HG03097 (cell line): ENCODE data around the gene SPRED2.
"Not testable (repeated sequence)": the region's sequence is repeated elsewhere in the genome, so short reads cannot be mapped to it uniquely, and the experiment has no call there.

Experiments
- ATAC-seq: cut with Tn5 transposase; IDR thresholded peaks from one replicate; pipeline ENCODE4 v1.9.1; 2021; ENCODE audit not compliant: unreplicated experiment, low FRiP score

Gene SPRED2

DNA sequence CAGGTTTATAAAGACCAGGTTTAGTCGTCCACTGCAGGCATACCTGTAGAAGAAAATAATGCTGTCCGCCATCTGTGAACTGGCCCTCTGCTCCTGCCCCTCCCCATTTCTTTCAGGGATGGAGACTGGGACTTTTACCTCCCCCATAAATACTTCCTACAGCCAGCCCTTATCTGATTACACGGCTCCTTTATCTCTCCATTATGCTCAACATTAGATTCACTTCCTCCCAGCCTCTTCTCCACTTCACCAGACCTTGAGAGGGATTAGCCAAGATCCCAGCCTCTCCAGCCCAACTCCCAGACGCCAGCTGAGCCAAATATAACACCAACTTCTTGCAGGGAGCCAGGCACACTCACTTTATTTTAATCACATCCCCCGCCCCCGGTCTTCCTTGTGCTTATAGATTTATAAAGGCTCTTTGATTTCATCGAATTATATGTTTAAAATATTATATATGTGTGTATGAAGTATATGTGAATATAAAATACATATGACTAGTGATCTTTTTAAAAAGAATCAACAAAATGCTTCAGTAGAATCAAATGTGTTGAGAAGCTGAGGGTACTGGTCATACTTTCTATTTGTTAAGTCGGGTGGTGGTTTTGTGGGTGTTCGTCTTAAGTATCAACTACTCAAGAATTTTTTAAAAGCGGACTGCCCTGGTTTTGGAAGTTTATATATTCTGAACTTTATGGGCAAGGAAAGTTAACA is 81.0 kb downstream of the SPRED2 start:
- no peak for ATAC-seq

DNA sequence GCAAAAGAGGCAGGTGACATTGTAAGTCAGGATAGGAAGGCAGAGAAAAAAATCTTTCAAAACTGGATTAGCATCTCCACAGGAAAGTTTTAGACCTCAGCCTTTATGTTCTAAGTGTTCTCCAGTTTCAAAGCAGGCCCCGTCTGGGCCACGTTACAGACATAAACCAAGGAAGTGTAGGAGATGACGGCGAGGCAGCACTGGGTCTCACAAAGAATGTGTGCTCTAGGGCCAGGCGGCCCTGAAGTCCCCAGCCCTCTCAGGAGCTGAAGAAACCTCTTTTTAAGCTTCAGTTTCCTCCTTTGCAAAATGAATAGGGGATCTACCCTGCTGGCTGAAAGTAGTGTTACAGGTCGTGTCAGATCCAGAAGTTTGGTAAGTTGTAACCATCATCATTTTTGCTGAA is 81.7 kb downstream of the SPRED2 start:
- no peak for ATAC-seq

DNA sequence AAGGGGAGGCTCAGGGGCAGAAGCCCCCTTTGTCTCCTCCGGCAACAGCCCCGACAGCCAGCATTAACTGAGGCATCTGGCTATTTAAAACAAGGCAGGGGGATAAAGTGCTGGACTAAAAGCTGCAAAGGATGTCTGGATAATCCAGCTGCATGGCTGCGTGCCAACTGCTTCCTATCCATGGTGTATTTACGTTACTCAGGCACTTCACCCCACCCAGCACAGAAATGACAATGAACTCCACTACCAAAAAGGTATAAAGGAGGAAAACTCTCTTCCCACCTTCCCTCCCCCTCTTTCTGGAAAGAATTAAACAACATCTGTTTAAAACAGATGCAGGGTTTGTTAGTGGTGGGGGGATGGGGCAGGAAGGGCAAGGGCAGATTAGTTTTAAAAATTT is 82.5 kb downstream of the SPRED2 start:
- no peak for ATAC-seq

DNA sequence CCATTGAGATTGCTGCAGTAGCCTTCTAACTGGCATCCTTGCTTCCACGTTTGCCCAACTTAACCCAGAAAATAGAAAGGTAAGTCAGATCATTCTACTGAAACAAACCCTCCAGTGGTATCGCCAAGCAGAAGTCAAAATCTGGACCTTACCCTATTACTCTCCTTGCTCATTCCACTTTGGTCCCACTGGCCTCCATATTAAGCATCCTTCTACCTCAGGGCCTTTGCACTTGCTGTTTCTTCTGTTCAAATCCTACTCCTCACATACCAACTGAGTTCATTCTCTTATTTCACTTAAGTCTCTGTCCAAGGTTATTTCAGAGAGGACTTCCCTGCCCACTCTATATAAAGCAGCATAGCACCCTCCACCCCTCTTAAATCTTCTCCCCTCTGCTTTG is 84.5 kb downstream of the SPRED2 start:
- ATAC-seq: no peak

DNA sequence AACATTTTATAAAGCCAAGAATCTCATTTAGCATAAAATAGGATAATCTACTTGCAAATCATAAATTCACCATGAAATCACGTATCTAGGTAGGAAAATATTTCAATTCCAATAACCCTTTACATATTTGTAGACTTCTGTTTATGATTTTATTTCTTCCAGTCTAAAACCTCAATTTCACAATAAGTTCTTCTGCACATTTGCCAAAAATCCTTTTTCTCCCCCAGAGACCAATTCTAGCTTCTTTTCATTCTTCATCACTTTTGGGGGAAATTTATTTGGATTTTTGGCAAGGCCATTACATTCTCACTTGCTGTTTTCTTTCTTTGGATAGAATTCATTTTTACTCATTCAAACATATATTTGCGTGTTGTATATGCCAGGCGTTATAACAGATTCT is 86.8 kb downstream of the SPRED2 start:
- ATAC-seq: no peak

DNA sequence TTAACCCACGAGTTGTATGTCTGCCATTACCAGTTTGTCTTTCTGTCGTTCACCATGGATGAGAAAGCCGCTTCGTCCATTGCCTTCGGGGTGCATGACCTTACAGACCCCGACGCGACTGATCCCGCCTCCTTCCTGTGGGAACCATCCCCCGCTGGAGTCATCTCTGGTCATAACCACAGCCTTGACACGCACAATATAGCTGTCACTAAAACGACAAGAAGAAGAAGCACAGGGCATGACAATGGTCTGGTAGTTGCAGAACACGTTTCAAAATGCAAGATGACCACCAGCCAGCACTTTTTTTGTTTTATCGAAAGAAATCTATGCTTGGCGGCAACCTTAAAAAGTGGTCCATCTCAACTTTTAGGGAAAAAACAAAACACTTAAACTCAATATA is 87.7 kb downstream of the SPRED2 start:
- no peak for ATAC-seq

DNA sequence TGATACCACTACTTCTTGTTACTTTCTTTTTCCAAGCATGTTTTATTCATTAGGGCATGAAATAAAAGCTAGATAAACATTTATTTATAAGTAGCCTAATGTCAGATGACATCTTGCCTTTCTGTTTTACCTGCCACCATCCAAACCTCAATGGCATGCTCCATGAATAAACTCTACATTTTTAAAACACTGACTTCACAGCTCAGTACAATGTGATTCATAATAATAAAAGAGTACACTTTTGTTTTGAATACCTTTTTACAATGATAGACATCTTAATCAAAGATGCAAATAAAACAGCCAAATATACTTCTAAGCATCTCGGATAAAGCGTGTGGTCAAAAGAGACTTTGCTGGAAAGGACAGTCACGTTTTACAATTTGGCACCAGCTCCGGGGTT is 88.2 kb downstream of the SPRED2 start:
- no peak for ATAC-seq

DNA sequence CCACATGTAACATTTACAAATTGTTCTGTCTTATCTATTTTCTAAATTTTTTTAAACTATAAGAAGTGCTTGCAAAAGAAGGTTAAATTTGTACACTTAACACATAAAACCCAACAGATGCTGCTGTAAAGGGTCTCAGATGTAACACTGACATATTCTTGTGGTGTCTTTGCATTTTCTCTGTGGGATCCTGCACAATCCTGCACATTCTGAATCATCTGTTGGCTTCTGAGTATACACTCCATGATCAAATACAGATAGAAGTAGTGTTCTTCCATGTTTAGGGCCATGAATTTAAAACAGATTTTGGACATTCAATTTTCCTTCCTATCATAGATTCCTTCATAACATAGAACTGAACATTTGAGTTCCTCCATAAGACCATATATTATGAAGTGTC is 89.0 kb downstream of the SPRED2 start:
- no peak for ATAC-seq

DNA sequence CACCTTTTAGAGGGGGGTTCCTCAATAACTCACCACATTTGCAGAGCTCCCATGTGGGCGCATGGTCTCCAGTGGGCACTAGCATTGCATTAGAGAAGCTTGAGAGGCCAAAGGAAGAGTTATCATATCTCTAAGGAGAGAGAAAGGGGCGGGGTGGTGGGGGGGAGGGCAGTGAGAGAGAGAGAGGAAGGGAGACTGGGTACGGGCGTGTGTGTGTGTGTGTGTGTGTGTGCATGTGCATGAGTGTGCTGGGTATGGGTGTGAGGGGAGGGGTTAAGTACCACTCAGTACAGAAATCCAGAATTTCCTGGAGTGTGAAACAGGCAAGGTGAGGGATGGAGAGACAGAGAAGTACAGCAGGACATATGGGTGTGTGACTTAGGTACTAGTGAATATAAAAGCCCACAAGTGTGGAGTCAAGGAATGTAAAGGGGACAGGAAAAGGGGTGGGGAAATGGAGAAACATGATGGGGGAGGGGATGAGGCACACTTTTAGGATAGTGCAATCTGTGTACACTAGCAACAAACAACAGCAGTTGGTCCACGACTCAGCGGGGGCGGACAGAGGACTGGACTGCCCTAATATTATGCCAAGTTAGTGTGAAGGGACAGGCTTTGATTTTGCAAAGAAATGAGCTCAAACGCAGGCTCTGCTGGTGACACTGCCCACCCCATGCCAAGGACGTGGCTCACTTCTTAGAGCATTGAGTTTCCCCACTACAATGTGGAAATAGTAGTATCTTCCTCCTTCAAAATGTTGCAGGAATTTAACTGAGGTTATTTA is 91.3 kb downstream of the SPRED2 start:
- ATAC-seq: no peak

DNA sequence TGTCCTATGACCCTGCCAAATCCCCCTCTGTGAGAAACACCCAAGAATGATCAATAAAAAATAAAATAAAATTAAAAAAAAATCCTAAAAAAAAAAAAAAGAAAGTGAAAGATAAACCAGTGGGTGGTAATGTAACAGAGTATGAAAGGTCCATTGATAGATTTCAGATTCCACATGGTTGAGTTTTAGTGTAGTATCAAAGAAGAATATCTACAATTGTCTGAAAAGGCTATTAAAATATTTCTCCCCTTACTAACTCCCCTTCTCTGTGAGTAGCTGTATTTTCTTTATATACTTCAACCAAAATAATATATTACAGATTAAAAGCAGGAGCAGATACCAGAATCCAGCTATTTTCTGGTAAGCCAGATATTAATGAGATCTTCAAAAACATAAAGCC is 92.8 kb downstream of the SPRED2 start:
- no peak for ATAC-seq

DNA sequence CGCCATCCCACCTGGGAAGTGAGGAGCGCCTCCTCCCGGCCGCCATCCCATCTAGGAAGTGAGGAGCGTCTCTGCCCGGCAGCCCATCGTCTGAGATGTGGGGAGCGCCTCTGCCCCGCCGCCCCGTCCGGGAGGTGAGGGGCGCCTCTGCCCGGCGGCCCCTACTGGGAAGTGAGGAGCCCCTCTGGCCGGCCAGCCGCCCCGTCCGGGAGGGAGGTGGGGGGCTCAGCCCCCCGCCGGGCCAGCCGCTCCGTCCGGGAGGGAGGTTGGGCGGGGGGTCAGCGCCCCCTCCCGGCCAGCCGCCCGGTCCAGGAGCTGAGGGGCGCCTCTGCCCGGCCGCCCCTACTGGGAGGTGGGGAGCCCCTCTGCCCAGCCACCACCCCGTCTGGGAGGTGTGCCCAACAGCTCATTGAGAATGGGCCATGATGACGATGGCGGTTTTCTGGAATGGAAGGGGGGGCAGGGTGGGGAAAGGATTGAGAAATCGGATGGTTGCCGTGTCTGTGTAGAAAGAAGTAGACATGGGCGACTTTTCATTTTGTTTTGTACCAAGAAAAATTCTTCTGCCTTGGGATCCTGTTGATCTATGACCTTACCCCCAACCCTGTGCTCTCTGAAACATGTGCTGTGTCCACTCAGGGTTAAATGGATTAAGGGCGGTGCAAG is 93.4 kb downstream of the SPRED2 start:
- not testable (repeated sequence) for ATAC-seq

DNA sequence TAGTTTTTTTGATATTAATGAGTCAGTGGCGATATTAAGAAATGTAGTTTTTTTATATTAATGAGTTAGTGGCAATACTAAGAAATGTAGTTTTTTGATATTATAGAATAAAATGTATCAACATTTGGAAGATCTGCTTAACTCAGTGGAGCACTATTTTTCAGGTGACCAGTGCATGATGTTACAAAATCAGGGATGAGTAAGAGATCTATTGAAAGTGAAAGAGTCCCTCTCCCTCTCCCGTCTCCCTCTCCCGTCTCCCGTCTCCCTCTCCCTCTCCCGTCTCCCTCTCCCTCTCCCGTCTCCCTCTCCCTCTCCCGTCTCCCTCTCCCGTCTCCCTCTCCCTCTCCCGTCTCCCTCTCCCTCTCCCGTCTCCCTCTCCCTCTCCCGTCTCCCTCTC is 94.5 kb downstream of the SPRED2 start:
- not testable (repeated sequence) for ATAC-seq

DNA sequence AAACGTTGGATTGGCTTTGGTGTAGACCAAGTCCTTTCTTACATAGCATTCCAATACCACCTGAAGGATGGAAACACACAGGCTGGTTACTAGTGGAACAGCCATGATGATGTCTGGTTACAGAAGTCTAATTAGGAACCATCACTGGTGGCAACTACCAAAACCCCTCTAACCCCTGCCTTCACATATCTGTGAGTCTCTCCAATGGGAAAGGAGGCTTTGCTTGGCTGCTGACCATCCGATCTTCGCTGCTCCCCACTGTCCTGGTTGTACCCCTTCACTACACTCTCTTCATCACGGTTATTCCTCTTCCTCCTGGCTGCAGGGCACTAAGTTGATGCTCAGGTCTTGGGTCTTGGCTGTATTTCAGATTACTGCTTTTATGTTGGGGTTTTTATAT is 97.7 kb downstream of the SPRED2 start:
- ATAC-seq: no peak

DNA sequence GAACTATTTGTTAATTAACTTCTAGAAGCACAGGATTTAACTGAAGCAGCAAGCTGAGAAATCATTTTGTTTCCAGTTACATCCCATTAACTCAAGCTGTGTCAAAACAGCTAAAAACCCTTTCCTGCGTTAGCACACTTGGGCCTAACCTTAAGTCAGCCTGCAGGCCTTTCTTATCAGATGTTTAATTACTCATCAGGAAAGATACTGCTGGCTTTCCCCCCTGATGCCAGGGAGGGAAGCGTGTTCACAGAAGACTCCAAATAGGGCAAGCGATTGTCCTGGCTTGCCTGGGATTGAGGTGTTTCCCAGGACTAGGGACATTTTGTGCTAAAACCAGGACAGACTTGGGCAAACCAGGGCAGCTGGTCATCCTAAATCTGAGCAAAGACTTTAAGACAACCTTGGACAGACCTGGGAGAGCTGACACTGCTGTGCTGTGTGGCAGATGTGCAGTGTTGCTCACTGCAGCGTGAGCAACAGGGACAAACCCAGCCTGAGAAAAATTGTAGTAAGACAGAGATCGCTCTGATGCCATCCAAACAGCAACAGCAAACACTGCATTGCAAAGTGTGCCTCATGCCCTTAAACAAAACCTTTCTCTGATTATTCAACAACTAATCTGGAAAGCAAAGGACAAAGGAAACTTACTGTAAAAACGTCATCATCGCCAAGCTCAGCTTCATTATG is 100.9 kb downstream of the SPRED2 start:
- ATAC-seq: no peak

DNA sequence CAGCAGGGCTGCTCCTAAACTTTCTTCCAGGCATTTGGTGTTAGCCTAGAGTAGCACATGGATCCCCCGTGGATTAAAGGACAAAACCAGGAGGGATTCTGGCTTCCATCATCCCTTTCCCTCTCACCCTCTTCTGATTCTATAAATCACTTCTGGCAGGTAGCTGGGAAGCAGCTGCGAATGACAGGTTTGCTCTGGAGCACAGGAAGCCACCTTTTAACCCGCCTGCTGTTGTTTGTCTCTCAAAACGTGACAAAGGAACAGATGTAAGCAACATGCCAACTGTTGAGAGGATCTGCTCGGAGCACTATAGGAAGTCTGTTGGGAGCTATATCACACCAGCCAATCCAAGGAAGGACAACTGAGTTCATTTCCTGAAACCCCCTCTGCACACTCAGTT is 102.9 kb downstream of the SPRED2 start:
- no peak for ATAC-seq

DNA sequence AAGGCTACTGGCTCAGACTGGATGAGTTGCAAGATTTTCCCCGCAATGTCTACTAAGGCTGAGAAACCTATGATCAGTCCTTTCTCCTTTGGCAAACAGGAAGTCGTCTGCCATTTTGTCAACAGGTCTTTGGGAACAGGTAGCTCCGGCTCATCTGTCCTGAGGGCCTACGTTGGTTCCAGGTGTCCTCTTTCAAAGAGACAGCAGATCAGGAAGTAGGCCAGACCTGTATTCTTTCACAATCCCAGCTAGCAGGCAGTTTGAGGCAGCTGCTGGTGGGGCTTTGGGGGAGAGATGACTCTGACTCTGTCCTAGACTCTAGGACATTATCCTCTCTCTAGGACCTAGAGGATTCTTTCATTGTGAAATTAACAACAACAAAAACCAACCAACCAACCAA is 106.1 kb downstream of the SPRED2 start:
- ATAC-seq: no peak

DNA sequence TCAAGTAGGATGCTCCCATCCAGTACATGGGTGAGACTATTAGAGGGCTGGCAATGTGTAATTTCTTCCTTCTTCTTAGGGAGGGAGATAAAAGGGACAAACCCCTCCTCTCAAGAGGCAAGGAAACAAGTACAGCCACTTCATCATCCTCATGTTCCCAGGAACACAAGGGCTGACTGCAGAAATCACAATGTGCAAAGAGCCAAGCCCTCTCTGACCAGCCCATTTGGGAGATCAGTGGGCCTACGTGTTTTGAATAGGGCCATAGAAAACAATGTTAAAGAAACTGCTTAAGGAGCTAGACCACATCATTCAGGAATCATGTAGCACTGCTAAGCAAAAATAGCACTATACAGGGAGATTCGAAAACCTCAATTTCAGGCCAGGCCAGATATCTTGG is 107.3 kb downstream of the SPRED2 start:
- no peak for ATAC-seq

DNA sequence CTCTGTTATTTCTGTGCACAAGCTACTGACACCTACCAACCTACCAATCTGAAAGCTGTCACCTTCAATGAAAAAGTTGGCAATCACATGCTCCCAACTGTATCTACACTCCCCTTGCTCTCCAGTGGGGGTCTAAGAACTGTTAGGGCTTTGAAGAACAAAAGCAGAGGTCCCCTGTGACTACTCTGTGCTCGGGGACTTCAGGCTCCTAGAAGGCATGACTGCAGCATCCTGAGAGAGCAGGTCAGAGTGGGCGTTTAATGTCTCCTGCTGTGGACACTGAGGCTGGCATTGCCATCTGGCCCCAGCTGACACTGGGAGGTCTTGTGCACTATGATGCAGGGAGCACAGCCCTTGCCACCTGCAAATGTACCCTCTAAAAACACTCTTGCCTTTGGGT is 111.5 kb downstream of the SPRED2 start:
- no peak for ATAC-seq

DNA sequence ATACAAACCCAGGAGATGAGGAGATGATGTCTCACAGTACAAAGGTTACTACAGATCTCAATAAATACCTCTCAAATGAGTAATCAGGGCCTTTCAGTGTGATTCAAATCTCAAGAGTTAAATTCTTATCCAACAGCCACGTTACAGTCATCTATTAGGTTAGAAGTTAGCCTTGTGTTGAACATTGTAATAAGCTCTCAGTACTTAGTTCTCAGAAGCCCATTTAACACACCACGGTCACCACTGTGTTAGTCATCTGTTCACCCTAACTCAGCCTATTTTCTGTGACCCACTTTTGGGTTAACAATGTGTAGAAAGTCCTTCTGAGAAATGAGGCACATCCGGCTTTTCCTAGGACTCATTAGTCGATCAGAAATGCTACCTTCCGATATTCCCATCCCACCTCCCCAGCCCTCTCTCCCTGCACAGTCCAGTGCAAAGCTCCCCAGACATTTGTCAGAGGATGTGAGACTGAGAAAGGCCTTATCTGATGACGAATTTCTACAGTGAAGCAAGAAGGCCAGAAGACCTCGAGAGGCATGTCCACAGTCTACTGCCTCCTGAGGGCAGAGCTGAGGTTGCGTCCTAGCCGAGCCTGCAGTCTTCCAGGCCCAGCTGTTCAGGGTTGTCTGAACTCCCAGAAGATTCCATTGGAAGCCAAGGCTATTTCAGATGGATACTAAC is 112.2 kb downstream of the SPRED2 start:
- peak; percentile 56 for ATAC-seq

DNA sequence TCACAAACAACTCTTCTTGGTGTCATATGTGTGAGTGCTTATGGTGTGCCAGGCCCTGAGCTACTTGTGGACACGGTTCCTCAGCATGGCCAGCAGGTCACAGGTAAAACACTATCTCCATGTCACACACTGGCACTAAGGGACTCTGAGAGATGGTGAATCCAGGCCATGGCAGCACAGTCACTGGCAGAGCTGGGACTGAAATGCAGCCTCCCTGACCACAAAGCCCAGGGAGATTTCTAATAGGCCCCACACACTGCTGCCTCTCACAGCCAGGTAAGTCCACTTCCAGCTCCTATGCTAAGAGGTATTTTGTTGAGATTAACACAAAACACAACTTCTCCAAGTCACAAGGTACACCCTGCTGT is 112.7 kb downstream of the SPRED2 start:
- ATAC-seq: no peak
